K562 (cell line): ENCODE data around the gene LRRTM2.

Experiments used
- JUNB ChIP-seq: fragments of 450-650 bp; formaldehyde crosslinking; conservative IDR thresholded peaks from 2 replicates; pipeline ENCODE4 v1.4.0; 2020; ENCODE audit warnings: mild to moderate bottlenecking
- KAT7 ChIP-seq: sonication (generic); formaldehyde crosslinking; IDR thresholded peaks from 2 replicates; pipeline ENCODE4 v1.8.0; 2022; ENCODE audit warnings: missing genetic modification reagents, mild to moderate bottlenecking, borderline replicate concordance
- MCM3 ChIP-seq: fragments of 450-650 bp; IDR thresholded peaks from 2 replicates; pipeline ENCODE4 v1.6.1; 2016
- MXD1 ChIP-seq: fragments of 250-450 bp; sonication (Bioruptor Pico); IDR thresholded peaks from 2 replicates; pipeline ENCODE4 v1.8.0; 2021; ENCODE audit warnings: borderline replicate concordance, mild to moderate bottlenecking, moderate library complexity; ENCODE audit not compliant: poor library complexity, severe bottlenecking
- POLR2AphosphoS5 ChIP-seq: IDR thresholded peaks from 2 replicates; pipeline ENCODE4 v1.6.1; 2011; ENCODE audit warnings: mild to moderate bottlenecking, low read depth, low read length, moderate library complexity; ENCODE audit not compliant: control insufficient read depth, insufficient read depth
- XRCC5 ChIP-seq: fragments of 200-400 bp; formaldehyde crosslinking; IDR thresholded peaks from 2 replicates; pipeline ENCODE4 v1.6.1; 2017; ENCODE audit warnings: low read depth, mild to moderate bottlenecking, low read length
- ZNF79 ChIP-seq: fragments of 250-450 bp; sonication (Bioruptor Pico); IDR thresholded peaks from 2 replicates; pipeline ENCODE4 v1.4.0; 2020; ENCODE audit warnings: low read depth, mild to moderate bottlenecking, moderate library complexity
- ZSCAN29 ChIP-seq: fragments of 450-650 bp; IDR thresholded peaks from 2 replicates; pipeline ENCODE4 v1.6.1; 2017

- TF ChIP-seq JUNB (CRISPR knock-in tag) (no peak), ZSCAN29 (no peak), POLR2AphosphoS5 (no peak), ZNF79 (CRISPR knock-in tag) (no peak), XRCC5 (no peak), KAT7 (CRISPR knock-in tag) (no peak), MXD1 (CRISPR knock-in tag) (no peak), MCM3 (no peak)
These were observed 35.5 kb upstream of the LRRTM2 start for GRCh38 chr5:138910546-138911185.
